LNCAP (cell line): ENCODE data around the gene SYNJ2.

Experiments used
- CTCF ChIP-seq: fragments of 450-650 bp; IDR thresholded peaks from 2 replicates; pipeline ENCODE4 v1.5.1; 2017; ENCODE audit warnings: mild to moderate bottlenecking

SYNJ2 gene

GRCh38 chr6:158002249-158002950 lies 20.7 kb downstream of the SYNJ2 start:
- TF ChIP-seq CTCF = no peak

- TF ChIP-seq CTCF = no peak
Measured at GRCh38 chr6:158002951-158003853, 21.5 kb downstream of the SYNJ2 start.

GRCh38 chr6:158003910-158004700 lies 22.4 kb downstream of the SYNJ2 start:
- TF ChIP-seq CTCF = no peak

GRCh38 chr6:158004701-158005095 lies 23.0 kb downstream of the SYNJ2 start:
- no peak for TF ChIP-seq CTCF

- TF ChIP-seq CTCF = no peak
Measured at GRCh38 chr6:158005626-158006180, 24.0 kb downstream of the SYNJ2 start.

- TF ChIP-seq CTCF = no peak
Measured at GRCh38 chr6:158006331-158006730, 24.7 kb downstream of the SYNJ2 start.
